ENCODE measurements around the gene MCF2L2. TPM values are rescaled to one million over a fixed set of nuclear protein-coding genes. Genes with fewer than 3 reads are reported as not detected.
A peak's percentile ranks its signal among the peaks of the same experiment; 100 is the strongest.

Gene MCF2L2
- total and polyA plus RNA-seq, 2 donors (not counting 3 experiments of a cell fraction or from before 2014, with no cell fraction given) = 0.15 to 1.1 TPM

DNA sequence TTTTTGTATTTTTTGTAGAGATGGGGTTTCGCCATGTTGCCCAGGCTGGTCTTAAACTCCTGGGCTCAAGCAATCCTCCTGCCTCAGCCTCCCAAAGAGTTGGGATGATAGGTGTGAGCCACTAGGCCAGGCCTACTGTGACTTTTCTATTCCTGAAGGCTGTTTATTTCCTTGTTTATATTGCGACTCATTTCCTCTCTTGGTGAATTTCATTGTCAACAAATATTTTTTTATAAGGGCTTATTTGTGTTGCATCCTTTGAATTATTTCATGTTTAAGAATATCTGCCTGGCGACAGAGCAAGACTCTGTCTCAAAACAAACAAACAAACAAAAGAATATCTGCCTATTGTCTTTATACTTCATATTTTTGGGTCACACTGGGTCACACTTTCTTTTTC, 299.7 kb downstream of the MCF2L2 start:
- no peaks in the 10 kb centered on the region for H3K9me1 ChIP-seq (replicated peaks; ENCODE audit: control insufficient read depth, extremely low read depth, insufficient read depth, low read length)
- no peaks in the 10 kb centered on the region for H3K27me3 ChIP-seq (ENCODE audit: control insufficient read depth in 2 of 2, insufficient read depth in 2 of 2, low read length in 2 of 2)
- no TSS peak for BruUV-seq (replicated peaks)
- H3K4me3 ChIP-seq (replicated peaks in 1 of 3; ENCODE audit: insufficient read depth in 1 of 3, low read depth in 1 of 3, low read length in 3 of 3) = no peak overlapping the region
- H3K79me2 ChIP-seq (ENCODE audit: control insufficient read depth, insufficient read depth, low read length) = no peaks in the 10 kb centered on the region
- H3K4me2 ChIP-seq (ENCODE audit: insufficient read depth, low read length) = no peak overlapping the region
- no peaks in the 10 kb centered on the region for H3K36me3 ChIP-seq (ENCODE audit: control insufficient read depth in 2 of 2, extremely low read depth in 1 of 2, insufficient read depth in 2 of 2, low read length in 2 of 2)
- no peak overlapping the region for H2AFZ ChIP-seq (ENCODE audit: low read depth, low read length)
- TF ChIP-seq FOS (IDR thresholded peaks at IDR 0.05; ENCODE audit: borderline replicate concordance, insufficient read depth, low read length) = peak; percentile 10
- TF ChIP-seq POLR2A (IDR thresholded peaks at IDR 0.05; ENCODE audit: low read depth, low read length) = no peak
- TF ChIP-seq JUN (IDR thresholded peaks at IDR 0.05; ENCODE audit: borderline replicate concordance, insufficient read depth, insufficient read length, low read depth) = peak; percentile 15
- TF ChIP-seq MYC (IDR thresholded peaks at IDR 0.05; ENCODE audit: low read depth, low read length) = no peak
- TF ChIP-seq CTCF (IDR thresholded peaks at IDR 0.05; ENCODE audit: extremely low read depth in 1 of 2, insufficient read depth in 1 of 2, low read depth in 1 of 2, low read length in 2 of 2) = no peak
- TF ChIP-seq POLR2AphosphoS5 (IDR thresholded peaks at IDR 0.05; ENCODE audit: insufficient read depth, low read depth, low read length) = no peak
- CTCF ChIA-PET = interaction anchor here (1.7 kb wide), 1 partner anchor 56 kb away, joined by 5 read pairs; no protein-coding TSS in a partner anchor
- DNase-seq (ENCODE audit: low read depth, low spot score) = no peak
- dilution Hi-C loops (cut with MboI; ENCODE audit: extremely low pct_ligation_motif_present, low sequenced_read_pairs) = no loop called here
- H3K4me1 ChIP-seq (ENCODE audit: control insufficient read depth, extremely low read depth, insufficient read depth, low read length) = peaks cover 39% of the 10 kb centered on the region
- no peaks in the 10 kb centered on the region for H3K9me3 ChIP-seq (replicated peaks; ENCODE audit: control insufficient read depth, insufficient read depth, low read length)
- H3K9ac ChIP-seq (replicated peaks; ENCODE audit: extremely low read depth, insufficient read depth, low read length) = no peak overlapping the region
- intact Hi-C loops (cut with micrococcal nuclease) = no loop called here
- no peaks in the 10 kb centered on the region for H4K20me1 ChIP-seq (replicated peaks; ENCODE audit: control insufficient read depth, extremely low read depth, insufficient read depth, low read length)
- POLR2A ChIA-PET = no interaction called here
- FAIRE-seq = no peak
- peak overlapping the region; percentile 41 for H3K27ac ChIP-seq (ENCODE audit: insufficient read depth, low read depth, low read length)

Small RNA genes lying within 50 kb of the gene (small RNA-seq; reads per million reads assigned to genes)
- gene RF00092 (ENCODE audit: insufficient read depth, insufficient read length, low read depth, low replicate concordance) = not detected
- gene RF00394 (ENCODE audit: insufficient read depth, insufficient read length, low read depth, low replicate concordance) = not detected
- 1.5 reads per million for gene RF01241 (ENCODE audit: insufficient read depth, insufficient read length, low read depth, low replicate concordance)
- gene RNA5SP151 (ENCODE audit: insufficient read depth, insufficient read length, low read depth, low replicate concordance) = not detected
- gene SNORA63D (ENCODE audit: insufficient read depth, insufficient read length, low read depth, low replicate concordance) = 1.5 reads per million

Other genes with a start within 250 kb of the MCF2L2 start
- 25.6 and 29.4 TPM in 2 replicates for gene B3GNT5, start 175.4 kb downstream of the MCF2L2 start, total RNA-seq
- 3.3 and 4.1 TPM in 2 replicates for gene B3GNT5, start 175.4 kb downstream of the MCF2L2 start, polyA plus RNA-seq
- 12.6 and 14.8 TPM in 2 replicates for gene KLHL6, start 127.1 kb upstream of the MCF2L2 start, total RNA-seq
- 5.1 and 5.7 TPM in 2 replicates for gene KLHL6, start 127.1 kb upstream of the MCF2L2 start, polyA plus RNA-seq
- gene KLHL24, start 207.0 kb upstream of the MCF2L2 start, total RNA-seq = 45.8 and 46.2 TPM in 2 replicates
- 14.0 and 18.0 TPM in 2 replicates for gene KLHL24, start 207.0 kb upstream of the MCF2L2 start, polyA plus RNA-seq